Kidney (tissue), 14 donors: ENCODE results near the gene TBCK. TPM values are rescaled to one million over a fixed set of nuclear protein-coding genes. Genes with fewer than 3 reads are reported as not detected.

Source experiments
- DNase-seq, 5 donors: peaks; one replicate each; pipeline ENCODE4 v3.0.0-alpha.2; 2013 to 2020
- FAIRE-seq: peaks from 2 replicates; lab custom pipeline; 2012; peaks lifted over from hg19 to GRCh38; lab: Jason Lieb, UNC
- H3K27ac ChIP-seq, 2 donors: one replicate each; pipeline ENCODE4 v1.7.0; 2013; ENCODE audit warnings: low read depth in 2 of 2, low read length in 2 of 2, inconsistent platforms in 1 of 2
- H3K27me3 ChIP-seq: one replicate; pipeline ENCODE4 v1.7.1; 2013; ENCODE audit warnings: low read length, inconsistent platforms; ENCODE audit not compliant: control insufficient read depth, insufficient read depth
- H3K36me3 ChIP-seq, 3 donors: one replicate each; pipeline versions ENCODE4 v1.7.0 to v1.7.1; 2013; ENCODE audit warnings: low read length in 3 of 3, control low read depth in 1 of 3, inconsistent platforms in 1 of 3; ENCODE audit not compliant: insufficient read depth in 3 of 3, control insufficient read depth in 2 of 3
- H3K4me1 ChIP-seq, 3 donors: one replicate each; pipeline versions ENCODE4 v1.7.0 to v1.7.1; 2013; ENCODE audit warnings: low read length in 3 of 3, inconsistent platforms in 1 of 3, low read depth in 1 of 3; ENCODE audit not compliant: control insufficient read depth in 2 of 3, insufficient read depth in 2 of 3
- H3K4me3 ChIP-seq, 3 donors: one replicate each; pipeline versions ENCODE4 v1.7.0 to v1.8.1; 2013; ENCODE audit warnings: low read length in 3 of 3, control low read depth in 1 of 3, inconsistent platforms in 1 of 3
- H3K9ac ChIP-seq, 3 donors: one replicate each; pipeline versions ENCODE4 v1.7.0 to v1.7.1; 2013; ENCODE audit warnings: low read length in 3 of 3, control low read depth in 1 of 3, inconsistent platforms in 1 of 3
- H3K9me3 ChIP-seq, 3 donors: one replicate each; pipeline versions ENCODE4 v1.7.0 to v1.7.1; 2013; ENCODE audit warnings: low read length in 3 of 3, control low read depth in 1 of 3, inconsistent platforms in 1 of 3; ENCODE audit not compliant: control insufficient read depth in 2 of 3, insufficient read depth in 1 of 3
- intact Hi-C: fragments of 100-400 bp; cut with DNase I; formaldehyde crosslinking; loops from one replicate; pipeline ENCODE4 v1.11.1; 2022
- polyA plus RNA-seq: library from polyadenylated mRNA; stranded (reverse); fragments of 350-450 nt; fragmentation: Illumina TruSeq; extraction: RNeasy Lipid Tissue Mini Kit (QIAGEN cat#74804); gene quantifications from one replicate; pipeline ENCODE4 v1.2.3, GENCODE V29; 2014; ENCODE audit warnings: low read depth, low replicate concordance; ENCODE audit not compliant: insufficient read depth
- total RNA-seq: library from RNA; stranded (reverse); fragmentation: NEBNext Ultra II Directional; extraction: Animal tissue kit (Norgen Biotek cat#: 25700); gene quantifications from one replicate; pipeline ENCODE4 v1.2.1, GENCODE V29; 2021
- TF ChIP-seq, protein P1 (sequence below): IDR thresholded peaks from 3 replicates; pipeline ENCODE4 v1.5.1; 2012; ENCODE audit warnings: mild to moderate bottlenecking, moderate library complexity, borderline replicate concordance; ENCODE audit not compliant: insufficient read depth; ENCODE audit errors: extremely low read depth
- donor health status: control.
- donor health status: control.
- donor health status: control.
- donor health status: control.
- donor health status: control.
- donor health status: DM: yes; HTN: yes; CAD: no.
- donor health status: Normal renal cell carcinoma (clear cell type).

Gene TBCK
- total and polyA plus RNA-seq, 2 donors from 2014 or later: 15.8 to 50.0 TPM

DNA sequence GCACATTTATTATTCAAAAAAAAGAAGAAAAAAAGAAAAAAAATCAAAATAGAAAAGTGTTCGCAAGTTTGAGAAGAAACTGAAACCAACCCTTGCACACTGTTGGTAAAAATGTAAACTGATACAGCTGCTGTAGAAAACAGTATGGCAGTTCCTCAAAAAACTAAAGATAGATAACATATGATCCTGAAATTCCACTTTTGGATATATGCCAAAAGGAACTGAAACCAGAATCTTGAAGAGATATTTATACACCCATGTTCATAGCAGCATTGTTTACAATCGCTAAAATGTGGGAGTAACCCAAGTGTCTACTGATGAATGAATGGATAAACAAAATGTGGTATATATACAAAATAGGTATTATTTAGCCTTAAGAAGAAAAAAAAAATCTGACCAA lies 155.4 kb downstream of the TBCK start:
- TF ChIP-seq, protein P1, sequence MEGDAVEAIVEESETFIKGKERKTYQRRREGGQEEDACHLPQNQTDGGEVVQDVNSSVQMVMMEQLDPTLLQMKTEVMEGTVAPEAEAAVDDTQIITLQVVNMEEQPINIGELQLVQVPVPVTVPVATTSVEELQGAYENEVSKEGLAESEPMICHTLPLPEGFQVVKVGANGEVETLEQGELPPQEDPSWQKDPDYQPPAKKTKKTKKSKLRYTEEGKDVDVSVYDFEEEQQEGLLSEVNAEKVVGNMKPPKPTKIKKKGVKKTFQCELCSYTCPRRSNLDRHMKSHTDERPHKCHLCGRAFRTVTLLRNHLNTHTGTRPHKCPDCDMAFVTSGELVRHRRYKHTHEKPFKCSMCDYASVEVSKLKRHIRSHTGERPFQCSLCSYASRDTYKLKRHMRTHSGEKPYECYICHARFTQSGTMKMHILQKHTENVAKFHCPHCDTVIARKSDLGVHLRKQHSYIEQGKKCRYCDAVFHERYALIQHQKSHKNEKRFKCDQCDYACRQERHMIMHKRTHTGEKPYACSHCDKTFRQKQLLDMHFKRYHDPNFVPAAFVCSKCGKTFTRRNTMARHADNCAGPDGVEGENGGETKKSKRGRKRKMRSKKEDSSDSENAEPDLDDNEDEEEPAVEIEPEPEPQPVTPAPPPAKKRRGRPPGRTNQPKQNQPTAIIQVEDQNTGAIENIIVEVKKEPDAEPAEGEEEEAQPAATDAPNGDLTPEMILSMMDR: no peak
- H3K4me1 ChIP-seq: no peaks in the 10 kb centered on the region
- no peak for FAIRE-seq

DNA sequence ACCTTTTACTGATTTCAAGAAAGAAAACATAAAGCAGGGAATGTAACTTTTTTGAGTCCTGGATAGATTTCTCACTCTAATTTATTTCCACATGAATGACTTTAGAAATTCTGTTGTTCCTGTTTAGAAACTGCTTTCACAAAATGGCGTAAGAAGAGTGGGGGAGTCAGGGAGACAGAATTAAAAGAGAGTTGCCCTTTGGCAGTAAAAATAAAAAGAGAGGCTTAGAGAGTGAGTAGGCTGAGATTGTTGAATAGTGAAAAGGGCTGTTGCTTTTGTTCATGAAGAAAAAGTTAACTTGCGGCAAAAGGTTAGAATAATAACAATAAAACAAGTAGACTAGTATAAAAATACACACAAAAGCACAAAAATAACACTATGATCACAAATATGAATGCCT lies 166.1 kb downstream of the TBCK start:
- no peaks in the 10 kb centered on the region for H3K4me1 ChIP-seq
- no peaks in the 10 kb centered on the region for H3K9me3 ChIP-seq
- H3K36me3 ChIP-seq: peaks cover 0 to 4% (median 0%) of the 10 kb centered on the region in 3 donors
- peak in 2 of 5 donors; percentile 5 to 6 for DNase-seq
- no peak overlapping the region for H3K27ac ChIP-seq
- no peak overlapping the region for H3K4me3 ChIP-seq
- TF ChIP-seq, protein P1: no peak
- intact Hi-C loops: no loop called here
- FAIRE-seq: no peak
- H3K27me3 ChIP-seq: no peaks in the 10 kb centered on the region
- H3K9ac ChIP-seq: no peak overlapping the region

More for the DNA sequence above, 155.4 kb downstream of the TBCK start:
- no peak for DNase-seq
- H3K27ac ChIP-seq: no peak overlapping the region
- H3K9me3 ChIP-seq: no peaks in the 10 kb centered on the region
- H3K4me3 ChIP-seq: no peak overlapping the region
- no peaks in the 10 kb centered on the region for H3K27me3 ChIP-seq
- no peak overlapping the region for H3K9ac ChIP-seq
- H3K36me3 ChIP-seq: peaks cover 0 to 2% (median 0%) of the 10 kb centered on the region in 3 donors
- intact Hi-C loops: no loop called here

GRCh38 chr4:106149026-106149425 lies 167.0 kb downstream of the TBCK start:
- no peaks in the 10 kb centered on the region for H3K27me3 ChIP-seq
- FAIRE-seq (no peak), DNase-seq (no peak)
- no peak overlapping the region for H3K9ac ChIP-seq
- H3K36me3 ChIP-seq: peaks cover 0 to 4% (median 0%) of the 10 kb centered on the region in 3 donors
- no peaks in the 10 kb centered on the region for H3K9me3 ChIP-seq
- TF ChIP-seq, protein P1: no peak
- intact Hi-C loops: no loop called here
- no peak overlapping the region for H3K4me3 ChIP-seq
- no peak overlapping the region for H3K27ac ChIP-seq
- H3K4me1 ChIP-seq: no peaks in the 10 kb centered on the region

- Histone ChIP-seq H3K27me3 (no peaks in the 10 kb centered on the region), H3K27ac (no peak overlapping the region), H3K9me3 (no peaks in the 10 kb centered on the region), H3K36me3 (no peaks in the 10 kb centered on the region), H3K4me1 (no peaks in the 10 kb centered on the region), H3K4me3 (no peak overlapping the region), H3K9ac (no peak overlapping the region)
- DNase-seq: no peak
- FAIRE-seq: no peak
- intact Hi-C loops: no loop called here
- TF ChIP-seq, protein P1: no peak
Observed at GRCh38 chr4:106142616-106143127, 173.3 kb downstream of the TBCK start.
